ENCODE measurements around the gene WDFY2.

Gene WDFY2

DNA sequence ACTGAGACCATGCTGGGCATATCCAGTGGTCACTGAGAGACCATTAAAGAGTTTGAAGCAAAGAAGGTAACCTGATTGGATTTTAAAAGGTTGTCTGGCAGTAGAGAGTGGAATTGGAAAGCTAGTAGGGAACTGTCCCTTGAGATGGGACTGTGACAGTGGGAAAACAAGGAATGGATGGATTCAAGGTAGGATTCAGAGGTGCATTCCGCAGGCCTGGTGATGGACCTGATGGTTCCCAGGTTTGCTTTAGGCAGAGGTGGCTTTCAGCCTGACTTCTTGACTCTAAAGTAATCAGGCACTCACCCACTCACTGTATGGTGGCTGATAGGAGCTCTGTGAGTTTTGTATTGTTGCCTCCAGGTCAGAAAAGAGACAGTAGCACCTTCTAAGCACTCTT lies 146.7 kb downstream of the WDFY2 start:
- H3K4me1 Mint-ChIP-seq = peaks cover 5% of the 10 kb centered on the region
- no peak overlapping the region for H3K4me3 Mint-ChIP-seq
- no peaks in the 10 kb centered on the region for H3K27me3 Mint-ChIP-seq (ENCODE audit: low read depth)
- no peak overlapping the region for H3K27ac Mint-ChIP-seq
- TF ChIP-seq, protein P1, sequence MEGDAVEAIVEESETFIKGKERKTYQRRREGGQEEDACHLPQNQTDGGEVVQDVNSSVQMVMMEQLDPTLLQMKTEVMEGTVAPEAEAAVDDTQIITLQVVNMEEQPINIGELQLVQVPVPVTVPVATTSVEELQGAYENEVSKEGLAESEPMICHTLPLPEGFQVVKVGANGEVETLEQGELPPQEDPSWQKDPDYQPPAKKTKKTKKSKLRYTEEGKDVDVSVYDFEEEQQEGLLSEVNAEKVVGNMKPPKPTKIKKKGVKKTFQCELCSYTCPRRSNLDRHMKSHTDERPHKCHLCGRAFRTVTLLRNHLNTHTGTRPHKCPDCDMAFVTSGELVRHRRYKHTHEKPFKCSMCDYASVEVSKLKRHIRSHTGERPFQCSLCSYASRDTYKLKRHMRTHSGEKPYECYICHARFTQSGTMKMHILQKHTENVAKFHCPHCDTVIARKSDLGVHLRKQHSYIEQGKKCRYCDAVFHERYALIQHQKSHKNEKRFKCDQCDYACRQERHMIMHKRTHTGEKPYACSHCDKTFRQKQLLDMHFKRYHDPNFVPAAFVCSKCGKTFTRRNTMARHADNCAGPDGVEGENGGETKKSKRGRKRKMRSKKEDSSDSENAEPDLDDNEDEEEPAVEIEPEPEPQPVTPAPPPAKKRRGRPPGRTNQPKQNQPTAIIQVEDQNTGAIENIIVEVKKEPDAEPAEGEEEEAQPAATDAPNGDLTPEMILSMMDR (IDR thresholded peaks at IDR 0.05; ENCODE audit: unreplicated experiment in 3 of 3) = no peak
- no peaks in the 10 kb centered on the region for H3K9me3 Mint-ChIP-seq
- H3K36me3 Mint-ChIP-seq (ENCODE audit: low read depth) = peaks cover 14% of the 10 kb centered on the region

DNA sequence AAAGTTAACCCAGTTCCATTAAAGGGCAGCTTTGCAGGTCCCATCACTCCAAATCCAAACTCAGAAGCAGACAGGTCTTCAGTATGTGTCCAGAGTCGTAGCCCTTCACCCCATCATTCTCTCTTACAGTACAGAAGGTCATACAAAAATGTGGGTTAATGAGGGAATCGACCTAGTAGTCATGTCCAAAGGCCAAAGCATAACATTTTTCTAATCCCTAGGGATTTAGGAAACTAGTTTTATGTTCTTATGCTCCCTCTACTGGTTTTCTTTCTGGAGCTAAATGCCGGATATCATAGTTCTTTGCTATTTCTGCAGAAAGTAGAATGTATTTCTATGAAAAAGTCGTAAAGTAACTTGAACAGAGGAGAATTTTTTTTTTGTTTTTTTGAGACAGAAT lies 147.5 kb downstream of the WDFY2 start:
- Mint-ChIP-seq H3K4me1 (peaks cover 2% of the 10 kb centered on the region), H3K36me3 (ENCODE audit: low read depth) (peaks cover 12% of the 10 kb centered on the region), H3K27ac (peak overlapping the region in 1 of 3 experiments; percentile 43), H3K4me3 (no peak overlapping the region), H3K9me3 (no peaks in the 10 kb centered on the region), H3K27me3 (ENCODE audit: low read depth) (no peaks in the 10 kb centered on the region)
- TF ChIP-seq, protein P1 (IDR thresholded peaks at IDR 0.05; ENCODE audit: unreplicated experiment in 3 of 3) = peak; percentile 26 to 39 (median 27)

DNA sequence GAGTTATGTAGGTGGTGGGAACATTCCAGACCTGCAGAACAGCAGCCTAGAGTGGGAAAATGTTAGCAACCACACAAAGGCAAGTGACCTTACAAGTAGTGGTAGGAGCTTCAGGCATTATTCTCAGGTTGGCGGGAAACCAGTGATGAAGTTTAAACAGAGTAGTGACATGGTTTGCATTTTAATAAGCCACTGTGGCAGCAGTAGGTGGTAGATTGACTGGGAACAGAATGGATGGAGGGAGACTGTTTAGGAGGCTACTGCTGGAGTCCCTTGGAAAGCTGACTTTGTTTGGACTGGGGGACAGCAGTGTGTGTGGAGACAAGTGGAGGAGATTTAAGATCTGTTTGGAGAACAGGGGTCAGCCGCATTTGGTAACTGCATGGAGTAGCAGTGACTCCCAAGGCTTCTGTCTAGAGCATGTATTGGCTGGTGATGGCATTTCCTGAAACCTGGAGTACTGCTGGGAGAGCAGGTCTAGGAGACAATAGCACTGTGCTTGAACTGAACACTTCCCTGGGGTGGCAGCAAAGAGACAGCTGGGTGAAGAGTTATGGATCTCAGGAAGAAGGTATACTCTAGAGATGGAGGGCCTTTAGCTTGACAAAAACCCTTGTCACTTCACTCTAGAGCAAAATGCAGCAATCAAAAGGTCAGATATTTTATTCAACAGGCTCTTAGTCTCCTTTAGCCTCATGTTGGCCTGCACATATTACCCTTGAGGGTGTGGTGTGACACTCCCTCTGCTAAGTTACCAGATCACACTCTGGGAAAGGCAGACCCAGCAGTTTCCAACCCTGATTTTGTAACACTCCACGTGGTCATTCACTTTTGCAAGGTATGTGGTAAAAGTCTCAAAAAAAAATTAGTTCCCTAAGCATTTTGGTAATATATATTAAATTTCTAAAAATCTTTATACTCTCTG lies 149.4 kb downstream of the WDFY2 start:
- H3K4me1 Mint-ChIP-seq = peaks cover under 1% of the 10 kb centered on the region
- H3K9me3 Mint-ChIP-seq = no peaks in the 10 kb centered on the region
- peaks cover 5% of the 10 kb centered on the region for H3K36me3 Mint-ChIP-seq (ENCODE audit: low read depth)
- H3K27me3 Mint-ChIP-seq (ENCODE audit: low read depth) = no peaks in the 10 kb centered on the region
- H3K27ac Mint-ChIP-seq = peak overlapping the region in 1 of 3 experiments; percentile 33
- H3K4me3 Mint-ChIP-seq = no peak overlapping the region
- TF ChIP-seq, protein P1 (IDR thresholded peaks at IDR 0.05; ENCODE audit: unreplicated experiment in 3 of 3) = no peak

DNA sequence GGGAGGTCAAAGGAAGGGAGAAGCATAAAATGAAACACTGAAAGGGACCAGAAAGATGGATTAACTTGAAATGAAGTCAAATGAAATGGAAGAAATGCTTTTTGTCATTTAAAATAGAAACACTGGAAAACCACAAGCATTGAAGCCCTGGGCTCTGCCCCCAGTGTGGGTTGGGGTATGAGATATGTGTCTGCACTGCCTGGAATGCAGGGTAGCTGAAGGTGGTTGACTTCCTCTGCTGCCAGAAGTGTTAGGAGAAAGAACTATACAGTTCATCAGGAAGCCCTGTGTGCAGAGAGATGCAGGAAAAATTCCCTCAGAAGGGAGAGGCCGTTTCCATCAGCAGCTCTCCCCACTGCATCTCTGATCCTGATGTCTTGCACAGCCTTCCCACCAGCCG lies 150.5 kb downstream of the WDFY2 start:
- Mint-ChIP-seq H3K27me3 (ENCODE audit: low read depth) (no peaks in the 10 kb centered on the region), H3K36me3 (ENCODE audit: low read depth) (peaks cover 15% of the 10 kb centered on the region), H3K27ac (no peak overlapping the region), H3K9me3 (no peaks in the 10 kb centered on the region), H3K4me3 (no peak overlapping the region), H3K4me1 (peaks cover 12% of the 10 kb centered on the region)
- TF ChIP-seq, protein P1 (IDR thresholded peaks at IDR 0.05; ENCODE audit: unreplicated experiment in 3 of 3) = no peak

DNA sequence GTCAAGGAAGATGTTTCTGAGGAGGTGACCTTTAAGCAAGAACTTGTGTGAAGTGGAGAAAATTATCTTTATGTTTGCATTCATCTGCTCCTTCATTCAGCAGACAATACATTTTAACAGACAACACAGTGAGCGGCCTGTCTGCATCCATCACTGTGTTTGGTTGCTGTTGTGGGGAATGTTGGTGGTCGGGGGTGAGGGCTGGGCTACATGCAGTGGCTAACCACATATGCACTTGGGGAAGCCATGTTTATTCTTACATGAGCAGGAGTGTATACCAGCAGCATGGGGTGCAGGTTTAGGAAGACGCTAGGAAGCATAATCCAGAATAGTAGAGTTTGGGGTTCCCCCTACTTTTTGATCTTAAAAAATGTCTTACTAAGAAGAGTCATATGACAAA lies 153.3 kb downstream of the WDFY2 start:
- H3K9me3 Mint-ChIP-seq = no peaks in the 10 kb centered on the region
- H3K36me3 Mint-ChIP-seq (ENCODE audit: low read depth) = peaks cover 18% of the 10 kb centered on the region
- peaks cover 36% of the 10 kb centered on the region for H3K4me1 Mint-ChIP-seq
- TF ChIP-seq, protein P1 (IDR thresholded peaks at IDR 0.05; ENCODE audit: unreplicated experiment in 3 of 3) = no peak
- H3K27me3 Mint-ChIP-seq (ENCODE audit: low read depth) = no peaks in the 10 kb centered on the region
- H3K27ac Mint-ChIP-seq = no peak overlapping the region
- no peak overlapping the region for H3K4me3 Mint-ChIP-seq

Measured in nephron (organoid).